IMR-90 (cell line): Measurements from ENCODE around the gene ANGPT4. TPM values are rescaled to one million over a fixed set of nuclear protein-coding genes. Genes with fewer than 3 reads are reported as not detected.

Experiments
- polyA plus RNA-seq, 3 experiments: library from polyadenylated mRNA; depleted of rRNA; stranded (reverse); fragments of >200 nt; gene quantifications; 2 replicates each; pipeline ENCODE4 v1.2.3, GENCODE V29; 2012; ENCODE audit warnings: low replicate concordance in 1 of 3
- total RNA-seq: library from RNA; depleted of rRNA; stranded (reverse); fragments of >200 nt; gene quantifications from 2 replicates; pipeline ENCODE4 v1.2.3, GENCODE V29; 2012; rRNA removed

The ANGPT4 gene
- total and polyA plus RNA-seq, 2 of the 4 experiments (the other 2 are of a cell fraction), result not detected

Other genes with a start within 250 kb of the ANGPT4 start
- gene SCRT2, start 240.5 kb downstream of the ANGPT4 start, total RNA-seq, result not detected in 2 replicates
- gene SCRT2, start 240.5 kb downstream of the ANGPT4 start, polyA plus RNA-seq (2012; rRNA removed), result not detected in 2 replicates
- gene SLC52A3, start 147.8 kb downstream of the ANGPT4 start, total RNA-seq, result not detected in 2 replicates
- gene SLC52A3, start 147.8 kb downstream of the ANGPT4 start, polyA plus RNA-seq (2012; rRNA removed), result not detected in 2 replicates
- 0.36 and 0.56 TPM in 2 replicates for gene FAM110A, start 82.6 kb downstream of the ANGPT4 start, total RNA-seq
- gene FAM110A, start 82.6 kb downstream of the ANGPT4 start, polyA plus RNA-seq (2012; rRNA removed), result 3.6 and 4.7 TPM in 2 replicates
- gene RSPO4, start 86.0 kb upstream of the ANGPT4 start, total RNA-seq, result not detected in 2 replicates
- not detected in 2 replicates for gene RSPO4, start 86.0 kb upstream of the ANGPT4 start, polyA plus RNA-seq (2012; rRNA removed)
- 93.6 and 120 TPM in 2 replicates for gene PSMF1, start 202.3 kb upstream of the ANGPT4 start, total RNA-seq
- gene PSMF1, start 202.3 kb upstream of the ANGPT4 start, polyA plus RNA-seq (2012; rRNA removed), result 89.4 and 109 TPM in 2 replicates